ENCODE results near the gene CENPU.

CENPU gene

GRCh38 chr4:184680698-184681097 is 53.2 kb downstream of the CENPU start:
- TF ChIP-seq, protein P1, sequence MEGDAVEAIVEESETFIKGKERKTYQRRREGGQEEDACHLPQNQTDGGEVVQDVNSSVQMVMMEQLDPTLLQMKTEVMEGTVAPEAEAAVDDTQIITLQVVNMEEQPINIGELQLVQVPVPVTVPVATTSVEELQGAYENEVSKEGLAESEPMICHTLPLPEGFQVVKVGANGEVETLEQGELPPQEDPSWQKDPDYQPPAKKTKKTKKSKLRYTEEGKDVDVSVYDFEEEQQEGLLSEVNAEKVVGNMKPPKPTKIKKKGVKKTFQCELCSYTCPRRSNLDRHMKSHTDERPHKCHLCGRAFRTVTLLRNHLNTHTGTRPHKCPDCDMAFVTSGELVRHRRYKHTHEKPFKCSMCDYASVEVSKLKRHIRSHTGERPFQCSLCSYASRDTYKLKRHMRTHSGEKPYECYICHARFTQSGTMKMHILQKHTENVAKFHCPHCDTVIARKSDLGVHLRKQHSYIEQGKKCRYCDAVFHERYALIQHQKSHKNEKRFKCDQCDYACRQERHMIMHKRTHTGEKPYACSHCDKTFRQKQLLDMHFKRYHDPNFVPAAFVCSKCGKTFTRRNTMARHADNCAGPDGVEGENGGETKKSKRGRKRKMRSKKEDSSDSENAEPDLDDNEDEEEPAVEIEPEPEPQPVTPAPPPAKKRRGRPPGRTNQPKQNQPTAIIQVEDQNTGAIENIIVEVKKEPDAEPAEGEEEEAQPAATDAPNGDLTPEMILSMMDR (IDR thresholded peaks at IDR 0.05; ENCODE audit: insufficient read depth, missing control alignments), result no peak
- no peak for FAIRE-seq
- no peak for DNase-seq (ENCODE audit: insufficient read length, low spot score)

DNA sequence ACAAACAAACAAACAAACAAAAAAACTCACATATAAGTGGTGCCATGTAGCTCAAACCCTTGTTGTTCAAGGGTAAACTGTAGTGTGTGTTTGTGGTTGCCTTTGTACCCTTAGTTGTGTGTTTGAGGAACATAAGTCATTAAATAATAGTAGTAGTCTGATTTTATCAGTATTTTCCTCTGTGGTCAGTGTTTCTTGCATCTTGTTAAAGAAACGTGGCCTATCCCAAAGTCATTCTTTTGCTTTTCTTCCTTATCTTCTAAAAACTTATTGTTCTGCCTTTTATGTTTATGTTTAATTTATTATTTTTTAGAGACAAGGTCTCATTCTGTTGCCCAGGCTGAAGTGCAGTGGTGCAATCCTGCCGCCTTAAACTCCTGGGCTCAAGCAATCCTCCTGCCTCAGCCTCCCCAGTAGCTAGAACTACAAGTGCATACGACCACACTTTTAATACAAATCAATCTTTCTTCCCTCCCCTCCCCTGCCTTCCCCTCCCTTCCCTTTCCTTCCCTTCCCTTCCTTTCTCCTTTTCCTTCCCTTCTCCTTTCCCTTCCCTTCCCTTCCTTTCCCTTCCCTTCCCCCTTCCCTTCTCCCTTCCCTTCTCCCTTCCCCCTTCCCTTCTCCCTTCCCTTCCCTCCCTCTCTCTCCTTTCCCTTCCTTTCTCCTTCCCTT is 57.9 kb downstream of the CENPU start:
- TF ChIP-seq, protein P1 (IDR thresholded peaks at IDR 0.05; ENCODE audit: insufficient read depth, missing control alignments), result no peak

GRCh38 chr4:184675018-184675417 is 58.9 kb downstream of the CENPU start:
- DNase-seq (ENCODE audit: insufficient read length, low spot score) (no peak), FAIRE-seq (no peak)
- TF ChIP-seq, protein P1 (IDR thresholded peaks at IDR 0.05; ENCODE audit: insufficient read depth, missing control alignments), result no peak

More for the DNA sequence above, 57.9 kb downstream of the CENPU start:
- FAIRE-seq (no peak), DNase-seq (ENCODE audit: insufficient read length, low spot score) (no peak)

DNA sequence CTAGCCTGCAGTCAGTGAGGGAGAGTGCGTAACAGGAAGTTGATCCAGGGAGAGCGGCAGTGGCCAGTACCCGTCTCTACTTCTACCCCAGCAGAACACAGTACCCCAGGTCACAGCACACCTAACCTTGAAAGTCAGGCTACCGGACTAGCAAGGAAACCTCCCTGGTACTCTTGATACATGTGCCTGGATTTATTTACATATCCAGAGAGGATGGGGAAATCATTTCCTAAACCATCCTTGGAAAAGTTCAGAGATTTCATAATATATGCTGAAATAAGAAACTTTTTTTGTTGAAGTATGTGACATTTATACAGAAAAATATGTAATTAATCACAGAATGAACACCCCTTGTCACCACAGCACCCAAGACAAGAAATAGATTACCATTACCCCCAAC is 59.9 kb downstream of the CENPU start:
- FAIRE-seq (no peak), DNase-seq (ENCODE audit: insufficient read length, low spot score) (no peak)
- TF ChIP-seq, protein P1 (IDR thresholded peaks at IDR 0.05; ENCODE audit: insufficient read depth, missing control alignments), result no peak

- FAIRE-seq (no peak), DNase-seq (ENCODE audit: insufficient read length, low spot score) (no peak)
- TF ChIP-seq, protein P1 (IDR thresholded peaks at IDR 0.05; ENCODE audit: insufficient read depth, missing control alignments), result no peak
Measured at GRCh38 chr4:184672741-184673140, 61.2 kb downstream of the CENPU start.

DNA sequence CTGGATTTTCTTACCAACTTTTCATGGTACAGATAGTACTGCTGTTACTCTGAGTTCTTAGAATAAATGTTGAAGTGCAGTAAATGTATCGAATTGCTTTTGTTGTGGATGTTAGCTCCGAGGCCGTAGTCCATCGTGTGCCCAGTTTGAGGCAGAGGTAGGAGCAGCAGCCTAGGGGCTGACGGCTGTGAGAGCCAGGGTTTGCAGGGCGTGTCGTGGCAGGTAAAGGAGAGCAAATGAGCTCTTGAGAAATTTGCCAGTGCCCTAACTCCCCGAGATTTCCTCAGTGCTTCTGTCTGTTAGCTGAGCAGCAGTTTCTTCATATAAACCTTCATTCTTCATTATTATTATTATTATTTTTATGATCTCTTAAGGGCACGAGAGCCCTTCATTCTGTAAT is 62.8 kb downstream of the CENPU start:
- DNase-seq (ENCODE audit: insufficient read length, low spot score) (no peak), FAIRE-seq (no peak)
- TF ChIP-seq, protein P1 (IDR thresholded peaks at IDR 0.05; ENCODE audit: insufficient read depth, missing control alignments), result no peak

- FAIRE-seq, result no peak
- no peak for DNase-seq (ENCODE audit: insufficient read length, low spot score)
- TF ChIP-seq, protein P1 (IDR thresholded peaks at IDR 0.05; ENCODE audit: insufficient read depth, missing control alignments), result no peak
Measured at GRCh38 chr4:184669251-184669650, 64.6 kb downstream of the CENPU start.
